Activated naive CD8-positive, alpha-beta T cell treated with anti-CD3 and anti-CD28 coated beads, Interleukin-2, amount 50 U/mL, for 24 hours (primary cell): ENCODE data around the gene INSRR.

Experiments used
- ATAC-seq: fragments of 150-1000 bp; cut with Tn5 transposase; one replicate; pipeline ENCODE4 v1.10.0; 2021
- DNase-seq: peaks from one replicate; pipeline ENCODE4 v3.0.0; 2021
- H3K27ac Mint-ChIP-seq: one replicate; pipeline ENCODE4 v1.8.0; 2021; ENCODE audit warnings: mild to moderate bottlenecking, mixed read lengths
- H3K27me3 Mint-ChIP-seq: one replicate; pipeline ENCODE4 v1.8.0; 2021; ENCODE audit warnings: mixed read lengths
- H3K36me3 Mint-ChIP-seq: one replicate; pipeline ENCODE4 v1.8.0; 2021; ENCODE audit warnings: low read depth, mixed read lengths
- H3K4me1 Mint-ChIP-seq: one replicate; pipeline ENCODE4 v1.8.0; 2021; ENCODE audit warnings: mixed read lengths
- H3K4me3 Mint-ChIP-seq: one replicate; pipeline ENCODE4 v1.8.0; 2021; ENCODE audit warnings: mild to moderate bottlenecking, moderate library complexity, mixed read lengths
- H3K9me3 Mint-ChIP-seq: one replicate; pipeline ENCODE4 v1.8.0; 2021; ENCODE audit warnings: mixed read lengths

INSRR gene

DNA sequence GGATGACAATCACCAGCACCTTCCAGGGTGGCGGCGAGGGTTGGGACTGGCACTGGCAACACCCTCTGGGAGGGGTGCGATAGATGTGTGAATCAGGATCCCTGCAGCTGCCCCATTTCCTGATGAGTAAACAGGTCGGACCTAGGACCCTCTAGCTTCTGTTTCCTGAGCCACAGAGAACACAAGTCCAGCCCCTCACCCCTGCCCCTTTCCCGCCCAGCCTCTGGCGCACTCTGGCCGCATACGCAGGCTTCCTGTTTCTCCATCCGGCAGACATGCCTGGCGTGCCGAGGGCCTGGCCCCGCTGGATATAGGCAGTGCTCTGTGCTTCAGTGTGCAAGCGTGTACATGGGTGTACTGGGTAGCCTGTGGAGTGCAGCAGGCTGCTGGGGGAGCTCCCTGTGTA lies 39.2 kb upstream of the INSRR start:
- peaks cover 43% of the 10 kb centered on the region for H3K27me3 Mint-ChIP-seq
- DNase-seq (no peak), ATAC-seq (no peak)
- H3K4me1 Mint-ChIP-seq: peaks cover 6% of the 10 kb centered on the region
- H3K27ac Mint-ChIP-seq: no peak overlapping the region
- H3K4me3 Mint-ChIP-seq: no peak overlapping the region
- no peaks in the 10 kb centered on the region for H3K36me3 Mint-ChIP-seq
- no peaks in the 10 kb centered on the region for H3K9me3 Mint-ChIP-seq

GRCh38 chr1:156897078-156897825 lies 38.3 kb upstream of the INSRR start:
- Mint-ChIP-seq H3K9me3 (no peaks in the 10 kb centered on the region), H3K36me3 (no peaks in the 10 kb centered on the region), H3K27me3 (peaks cover 50% of the 10 kb centered on the region), H3K4me1 (peaks cover 13% of the 10 kb centered on the region), H3K4me3 (no peak overlapping the region), H3K27ac (no peak overlapping the region)
- DNase-seq: no peak
- no peak for ATAC-seq

GRCh38 chr1:156896490-156897033 lies 37.6 kb upstream of the INSRR start:
- no peak overlapping the region for H3K27ac Mint-ChIP-seq
- no peak for ATAC-seq
- no peaks in the 10 kb centered on the region for H3K9me3 Mint-ChIP-seq
- DNase-seq: no peak
- no peaks in the 10 kb centered on the region for H3K36me3 Mint-ChIP-seq
- H3K4me1 Mint-ChIP-seq: peaks cover 15% of the 10 kb centered on the region
- peaks cover 57% of the 10 kb centered on the region for H3K27me3 Mint-ChIP-seq
- H3K4me3 Mint-ChIP-seq: no peak overlapping the region

DNA sequence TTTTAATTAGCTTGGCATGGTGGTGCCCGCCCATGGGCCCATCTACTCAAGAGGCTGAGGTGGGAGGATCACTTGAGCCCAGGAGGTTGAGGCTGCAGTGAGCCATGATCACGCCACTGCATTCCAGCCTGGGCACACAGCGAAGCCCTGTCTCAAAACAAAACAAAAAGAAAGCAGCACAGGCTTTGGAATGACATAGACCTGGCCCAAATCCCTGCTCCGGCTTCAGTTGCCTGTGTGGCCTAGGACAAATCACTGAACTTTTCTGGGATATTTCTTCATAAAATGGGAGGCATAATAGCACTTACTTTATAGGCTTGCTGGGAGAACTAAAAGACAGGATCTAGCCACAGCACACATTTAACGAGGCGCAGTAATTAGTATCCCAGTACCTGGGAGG lies 37.0 kb upstream of the INSRR start:
- no peaks in the 10 kb centered on the region for H3K9me3 Mint-ChIP-seq

DNA sequence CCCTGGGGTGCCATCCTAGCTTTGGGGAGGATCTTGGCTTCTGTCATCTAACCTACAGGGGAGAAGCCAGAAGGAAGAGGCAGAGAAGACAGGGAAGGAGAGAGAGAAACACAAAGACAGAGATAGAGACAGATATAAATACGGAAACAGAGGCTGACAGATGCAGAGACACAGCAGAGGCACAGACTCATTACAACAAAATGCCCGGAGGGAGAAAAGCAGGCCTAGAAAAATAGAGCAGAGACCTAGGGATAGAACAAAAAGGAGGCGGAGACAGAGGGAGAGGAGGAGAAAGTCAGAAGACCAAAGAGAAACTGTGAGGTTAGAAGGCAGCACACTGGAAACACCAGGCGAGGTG lies 36.5 kb upstream of the INSRR start:
- H3K27me3 Mint-ChIP-seq: peaks cover 66% of the 10 kb centered on the region
- no peaks in the 10 kb centered on the region for H3K36me3 Mint-ChIP-seq

More for the DNA sequence above, 37.0 kb upstream of the INSRR start:
- H3K4me3 Mint-ChIP-seq: no peak overlapping the region
- H3K27me3 Mint-ChIP-seq: peaks cover 63% of the 10 kb centered on the region
- no peak for DNase-seq
- ATAC-seq: no peak
- H3K4me1 Mint-ChIP-seq: peaks cover 15% of the 10 kb centered on the region
- H3K36me3 Mint-ChIP-seq: no peaks in the 10 kb centered on the region
- no peak overlapping the region for H3K27ac Mint-ChIP-seq

GRCh38 chr1:156894711-156895454 lies 36.0 kb upstream of the INSRR start:
- H3K27me3 Mint-ChIP-seq: peaks cover 67% of the 10 kb centered on the region
- H3K27ac Mint-ChIP-seq: no peak overlapping the region
- H3K4me3 Mint-ChIP-seq: no peak overlapping the region
- no peaks in the 10 kb centered on the region for H3K36me3 Mint-ChIP-seq
- DNase-seq: no peak
- no peaks in the 10 kb centered on the region for H3K9me3 Mint-ChIP-seq
- H3K4me1 Mint-ChIP-seq: peaks cover 15% of the 10 kb centered on the region
- no peak for ATAC-seq

More for the DNA sequence above, 36.5 kb upstream of the INSRR start:
- Mint-ChIP-seq H3K4me1 (peaks cover 15% of the 10 kb centered on the region), H3K4me3 (no peak overlapping the region), H3K27ac (no peak overlapping the region), H3K9me3 (no peaks in the 10 kb centered on the region)
- ATAC-seq (no peak), DNase-seq (no peak)

GRCh38 chr1:156894001-156894400 lies 35.1 kb upstream of the INSRR start:
- DNase-seq: no peak
- Mint-ChIP-seq H3K36me3 (no peaks in the 10 kb centered on the region), H3K4me3 (no peak overlapping the region), H3K27me3 (peaks cover 69% of the 10 kb centered on the region), H3K27ac (no peak overlapping the region), H3K9me3 (no peaks in the 10 kb centered on the region), H3K4me1 (peaks cover 15% of the 10 kb centered on the region)
- no peak for ATAC-seq

- peaks cover 66% of the 10 kb centered on the region for H3K27me3 Mint-ChIP-seq
- no peak for DNase-seq
- H3K36me3 Mint-ChIP-seq: no peaks in the 10 kb centered on the region
- no peaks in the 10 kb centered on the region for H3K9me3 Mint-ChIP-seq
- H3K4me3 Mint-ChIP-seq: peak within 1 kb of the TSS; percentile 38
- ATAC-seq: no peak
- no peak within 1 kb of the TSS for H3K27ac Mint-ChIP-seq
- peaks cover 14% of the 10 kb centered on the region for H3K4me1 Mint-ChIP-seq
Observed at GRCh38 chr1:156893048-156893953, 34.4 kb upstream of the INSRR start, which contains the start of gene PEAR1. TSS of gene PEAR1 (plus strand) at chr1:156893718. CDS start at chr1:156903927, 10,209 bp downstream.

- Mint-ChIP-seq H3K27me3 (peaks cover 60% of the 10 kb centered on the region), H3K36me3 (no peaks in the 10 kb centered on the region), H3K4me1 (peaks cover 11% of the 10 kb centered on the region), H3K9me3 (no peaks in the 10 kb centered on the region), H3K27ac (no peak overlapping the region), H3K4me3 (peak overlapping the region; percentile 38)
- DNase-seq (peak; percentile 94), ATAC-seq (peak; percentile 95)
Observed at GRCh38 chr1:156892190-156893047, 33.5 kb upstream of the INSRR start.

DNA sequence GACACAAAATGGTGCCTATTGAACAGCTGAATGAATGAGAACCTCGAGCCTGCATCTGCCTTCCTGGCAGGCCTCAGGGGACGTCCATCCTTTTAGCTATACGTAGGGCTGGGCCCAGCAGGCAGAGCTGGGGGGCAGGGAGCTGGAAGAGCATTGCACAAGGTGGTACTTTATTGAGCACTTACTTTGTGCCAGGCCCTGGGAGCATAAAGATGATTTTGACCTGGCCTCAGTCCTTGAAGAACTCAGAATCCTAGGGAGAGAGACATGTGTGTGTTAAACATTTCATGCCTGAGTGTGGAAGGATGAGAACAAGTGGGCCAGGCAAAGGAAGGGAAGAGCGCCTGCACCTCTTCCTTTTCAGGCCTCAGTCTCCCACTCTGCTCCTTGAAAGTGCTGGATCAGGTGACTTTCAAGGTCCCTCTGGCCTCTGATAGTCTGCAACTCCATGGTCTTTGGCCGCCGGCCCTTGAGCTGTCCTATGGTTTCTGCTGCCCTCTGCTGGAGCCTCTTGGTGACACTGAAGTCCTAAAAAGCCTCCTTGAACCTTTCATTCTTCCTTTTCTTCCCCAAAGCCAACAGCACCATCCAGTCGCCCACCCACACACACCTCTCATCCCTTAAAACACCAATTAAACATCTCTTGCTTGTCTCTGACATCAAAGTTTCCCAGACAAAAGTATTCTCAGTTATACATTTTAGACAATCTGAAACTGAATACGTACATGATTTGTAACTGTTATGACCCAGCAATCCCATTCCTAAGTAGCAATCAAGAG lies 31.1 kb upstream of the INSRR start:
- Mint-ChIP-seq H3K4me1 (peaks cover 11% of the 10 kb centered on the region), H3K4me3 (no peak overlapping the region), H3K36me3 (no peaks in the 10 kb centered on the region), H3K9me3 (no peaks in the 10 kb centered on the region), H3K27ac (no peak overlapping the region), H3K27me3 (peaks cover 54% of the 10 kb centered on the region)
- DNase-seq (peak; percentile 79), ATAC-seq (no peak)

DNA sequence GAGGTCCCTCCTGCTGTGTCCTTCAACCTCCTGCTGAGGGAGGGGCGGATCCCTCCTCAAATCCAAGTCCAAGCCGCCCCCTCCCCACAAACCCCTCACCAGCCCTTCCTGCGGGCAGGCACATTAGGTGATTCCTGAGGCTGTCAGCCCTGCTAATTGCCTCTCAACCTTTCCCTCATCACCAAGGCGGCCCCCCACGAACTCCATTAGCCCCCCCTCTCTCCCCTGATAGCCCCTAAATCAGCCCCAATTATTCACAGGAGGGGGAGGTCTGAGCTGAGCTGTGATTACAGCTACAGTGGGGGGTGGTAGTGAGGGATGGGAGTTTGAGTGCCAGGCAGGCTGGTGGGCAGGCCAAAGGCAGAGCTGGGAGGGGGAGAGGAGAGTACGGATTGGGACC lies 28.8 kb upstream of the INSRR start:
- Mint-ChIP-seq H3K9me3 (no peaks in the 10 kb centered on the region), H3K36me3 (no peaks in the 10 kb centered on the region), H3K4me3 (no peak overlapping the region), H3K27ac (no peak overlapping the region), H3K27me3 (peaks cover 44% of the 10 kb centered on the region), H3K4me1 (peaks cover 6% of the 10 kb centered on the region)
- DNase-seq: no peak
- ATAC-seq: no peak

GRCh38 chr1:156887317-156887716 lies 28.4 kb upstream of the INSRR start:
- peaks cover 3% of the 10 kb centered on the region for H3K4me1 Mint-ChIP-seq
- DNase-seq: no peak
- no peak overlapping the region for H3K4me3 Mint-ChIP-seq
- ATAC-seq: no peak
- no peak overlapping the region for H3K27ac Mint-ChIP-seq
- no peaks in the 10 kb centered on the region for H3K9me3 Mint-ChIP-seq
- H3K27me3 Mint-ChIP-seq: peaks cover 42% of the 10 kb centered on the region
- H3K36me3 Mint-ChIP-seq: no peaks in the 10 kb centered on the region
